Measurements from ENCODE around the gene MYL12A.
"Not testable (repeated sequence)": the region's sequence is repeated elsewhere in the genome, so short reads cannot be mapped to it uniquely, and the experiment has no call there.

MYL12A gene

GRCh38 chr18:3247240-3248061 is at the start of gene MYL12A:
Gene MYL12A, plus strand, starts transcription at chr18:3247801. Its CDS starts 5,447 bp downstream, at chr18:3253248.
- DNase-seq = peak; percentile 98

DNA sequence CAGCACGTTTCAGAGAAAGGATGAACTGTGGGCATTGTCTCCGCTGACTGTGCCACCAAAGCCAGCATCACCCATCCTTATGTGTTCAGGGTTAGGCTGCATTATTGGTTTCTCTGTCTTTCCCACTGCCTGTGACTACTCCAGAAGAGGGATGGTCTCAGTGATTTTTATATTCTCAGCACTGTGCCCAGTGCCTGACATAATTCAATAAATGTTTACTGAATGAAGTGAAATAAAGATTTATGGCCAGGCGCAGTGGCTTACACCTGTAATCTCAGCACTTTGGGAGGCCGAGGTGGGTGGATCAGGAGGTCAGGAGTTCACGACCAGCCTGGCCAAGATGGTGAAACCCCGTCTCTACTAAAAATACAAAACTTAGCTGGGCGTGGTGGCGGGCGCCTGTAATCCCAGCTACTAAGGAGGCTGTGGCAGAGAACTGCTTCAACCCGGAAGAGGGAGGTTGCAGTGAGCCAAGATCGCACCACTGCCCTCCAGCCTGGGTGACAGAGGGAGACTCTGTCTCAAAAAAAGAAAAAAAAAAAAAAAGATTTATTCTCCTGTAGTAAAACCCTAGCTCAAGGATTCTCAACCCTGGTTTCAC is 49.2 kb upstream of the MYL12A start:
- not testable (repeated sequence) for DNase-seq

DNA sequence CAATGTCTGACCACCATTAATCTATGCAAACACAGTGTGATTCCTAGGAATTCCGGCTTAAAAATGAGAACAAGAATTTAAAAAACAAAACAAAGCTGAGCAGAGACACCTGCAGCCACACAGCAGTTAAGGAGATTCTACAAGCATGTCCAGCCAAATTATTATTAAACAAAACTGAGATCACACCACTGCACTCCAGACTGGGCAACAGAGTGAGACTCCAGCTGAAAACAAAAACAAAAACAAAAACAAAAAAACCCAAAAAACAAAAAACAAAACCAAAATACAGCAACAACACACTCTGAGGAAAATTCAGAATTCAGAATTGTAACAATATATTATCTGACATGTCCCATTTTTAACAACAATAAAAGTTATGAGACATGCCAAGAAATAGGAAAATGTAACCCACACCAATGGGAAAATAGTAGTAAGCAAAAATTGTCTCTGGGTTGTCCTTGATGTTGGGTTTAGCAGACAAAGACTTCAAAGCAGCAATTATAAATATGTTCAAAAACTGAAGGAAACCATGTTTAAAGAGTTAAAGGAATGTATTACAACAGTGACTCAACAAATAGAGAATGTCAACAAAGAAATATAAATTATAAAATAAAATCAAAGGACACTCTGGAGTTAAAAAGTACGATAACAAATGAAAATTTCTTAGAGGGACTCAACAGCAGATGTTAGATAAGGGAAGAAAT is 47.5 kb upstream of the MYL12A start:
- DNase-seq = no peak

GRCh38 chr18:3205239-3205638 is 42.4 kb upstream of the MYL12A start:
- DNase-seq = no peak

- no peak for DNase-seq
Observed at GRCh38 chr18:3207565-3207964, 40.0 kb upstream of the MYL12A start.

DNA sequence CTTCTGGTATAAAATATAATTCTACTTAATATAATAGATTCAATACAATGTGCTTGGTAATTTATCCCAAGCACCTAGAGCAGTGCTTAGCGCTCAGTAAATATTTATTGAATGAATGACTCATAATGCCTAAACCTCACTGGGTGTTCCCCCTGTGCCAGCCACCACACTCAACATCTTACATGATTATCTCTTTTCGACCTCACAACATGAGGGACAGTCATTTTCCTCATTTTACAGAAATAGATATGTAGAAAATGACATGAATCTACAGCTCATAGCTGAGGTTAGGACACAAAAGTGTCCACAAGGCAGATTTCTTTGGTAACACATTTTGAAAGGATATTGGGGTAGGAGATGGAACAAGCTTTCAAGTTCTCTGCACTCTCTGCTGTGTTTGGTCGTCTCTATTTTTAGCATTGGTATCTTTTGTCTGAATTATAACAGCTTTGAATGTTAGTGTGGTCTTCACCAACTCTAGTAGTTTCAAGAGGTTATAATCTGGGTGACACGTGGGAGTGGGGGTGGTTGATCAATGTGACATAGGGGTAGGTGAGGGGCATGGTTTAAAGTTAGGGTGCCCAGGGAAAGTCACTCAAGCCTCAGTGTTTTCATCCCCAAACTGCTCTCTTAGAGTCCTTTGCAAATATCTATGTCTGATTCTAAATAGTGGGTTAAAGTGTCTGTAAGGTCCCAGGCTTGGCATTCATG is 37.6 kb upstream of the MYL12A start:
- DNase-seq = no peak

DNA sequence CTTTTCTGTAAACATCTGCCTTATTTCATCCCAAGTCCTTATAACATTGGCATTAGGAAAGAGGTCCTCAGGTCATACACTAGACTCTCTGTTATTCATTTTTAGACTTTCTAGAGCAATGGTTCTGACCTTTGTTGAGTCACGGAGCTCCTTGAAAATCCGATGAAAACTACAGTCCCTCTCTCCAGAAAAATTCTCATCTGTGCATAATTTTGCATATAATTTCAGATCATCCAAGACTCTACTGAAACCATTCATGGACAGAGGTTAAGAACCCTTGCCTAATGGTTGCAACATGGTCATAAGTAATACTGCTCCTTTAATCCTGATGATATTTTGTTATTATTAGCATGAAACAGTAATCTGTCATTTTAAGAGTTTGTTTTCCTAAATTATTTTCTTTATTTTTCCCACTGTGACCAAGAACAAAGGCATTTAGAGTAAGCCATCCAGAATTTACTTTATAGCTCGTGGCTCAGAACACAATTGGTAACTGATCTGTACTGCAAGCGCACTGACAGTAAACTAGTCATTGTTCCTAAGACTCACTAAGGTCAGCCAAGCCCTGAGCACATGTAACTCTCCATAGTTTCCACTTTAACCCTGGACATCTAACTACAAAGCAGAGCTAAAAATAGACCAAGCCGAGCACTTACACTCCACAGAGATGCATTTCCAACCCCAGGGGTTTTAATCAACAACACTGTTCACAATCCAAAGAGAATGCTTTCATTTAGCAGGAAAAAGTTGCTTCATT is 36.2 kb upstream of the MYL12A start:
- DNase-seq = no peak

- DNase-seq = no peak
Observed at GRCh38 chr18:3212657-3213056, 34.9 kb upstream of the MYL12A start.

DNA sequence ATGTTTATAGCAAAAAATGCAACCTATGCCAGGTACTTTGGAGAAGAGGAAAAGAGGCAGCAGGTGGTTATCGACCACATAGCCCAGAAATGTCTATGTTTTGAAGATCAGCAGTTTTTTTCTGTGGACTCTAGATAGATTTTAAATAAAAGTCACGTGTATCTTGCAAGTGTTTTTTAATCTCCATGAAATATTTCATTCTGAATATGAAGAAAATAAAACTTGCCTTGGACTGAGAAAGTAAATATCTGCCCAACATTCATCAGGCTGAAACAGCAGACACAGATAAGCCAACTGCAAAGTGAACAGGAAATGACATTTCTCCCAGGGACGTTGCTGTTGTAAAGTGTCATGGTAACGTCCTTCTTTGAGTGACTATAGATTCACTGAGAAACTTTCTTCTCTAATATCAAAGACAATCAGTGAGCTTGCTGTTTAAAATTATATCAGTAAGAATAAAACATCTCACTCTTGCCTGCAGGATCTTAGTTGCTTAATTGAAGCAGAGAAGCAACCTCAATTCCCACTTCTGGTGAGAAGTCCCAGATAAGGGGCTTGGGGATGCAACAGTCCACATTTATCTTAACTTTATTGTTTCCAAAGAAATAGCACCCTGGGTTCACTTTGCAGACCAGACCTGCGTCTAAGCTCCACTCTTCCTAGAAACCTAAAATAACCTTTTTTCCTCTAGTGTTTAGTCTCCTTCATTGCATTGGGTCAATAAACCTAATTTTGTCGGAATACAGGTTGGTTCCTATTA is 34.1 kb upstream of the MYL12A start:
- DNase-seq = no peak

DNA sequence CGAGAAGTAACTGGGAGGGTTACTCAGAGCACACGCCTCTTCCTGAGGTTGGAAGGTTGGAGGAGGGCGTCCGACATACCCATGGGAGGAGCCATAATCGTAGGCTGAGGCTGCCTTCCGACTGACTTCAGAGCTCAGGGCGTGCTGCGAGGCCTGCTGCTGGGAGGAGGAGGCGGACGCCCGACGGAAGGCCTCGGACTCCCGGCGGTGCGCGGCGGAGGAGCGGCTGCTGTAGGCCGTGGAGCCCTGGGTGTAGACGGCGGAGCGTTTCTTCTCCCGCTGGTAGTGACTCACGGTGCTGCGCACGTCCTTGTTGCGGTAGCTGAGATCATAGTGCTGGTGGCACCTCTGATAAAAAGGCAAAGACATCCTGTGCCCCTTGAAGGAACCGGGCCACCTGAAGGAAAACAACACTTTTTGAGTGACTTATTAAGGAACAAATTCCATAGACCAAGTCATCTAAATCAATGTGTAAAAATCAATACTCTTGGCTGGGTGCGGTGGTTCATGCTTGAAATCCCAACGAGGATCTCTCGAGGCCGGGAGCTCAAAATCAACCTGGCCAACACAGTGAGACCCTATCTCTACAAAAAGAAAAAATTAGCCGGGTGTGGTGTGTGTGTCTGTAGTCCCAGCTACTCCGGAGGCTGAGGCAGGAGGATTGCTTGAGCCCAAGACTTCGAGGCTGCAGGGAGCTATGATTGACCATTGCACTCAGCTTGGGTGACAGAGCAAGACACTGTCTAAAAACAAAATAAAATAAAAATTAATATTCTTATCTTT is 32.6 kb upstream of the MYL12A start:
- no peak for DNase-seq

GRCh38 chr18:3216987-3217386 is 30.6 kb upstream of the MYL12A start:
- DNase-seq = no peak

DNA sequence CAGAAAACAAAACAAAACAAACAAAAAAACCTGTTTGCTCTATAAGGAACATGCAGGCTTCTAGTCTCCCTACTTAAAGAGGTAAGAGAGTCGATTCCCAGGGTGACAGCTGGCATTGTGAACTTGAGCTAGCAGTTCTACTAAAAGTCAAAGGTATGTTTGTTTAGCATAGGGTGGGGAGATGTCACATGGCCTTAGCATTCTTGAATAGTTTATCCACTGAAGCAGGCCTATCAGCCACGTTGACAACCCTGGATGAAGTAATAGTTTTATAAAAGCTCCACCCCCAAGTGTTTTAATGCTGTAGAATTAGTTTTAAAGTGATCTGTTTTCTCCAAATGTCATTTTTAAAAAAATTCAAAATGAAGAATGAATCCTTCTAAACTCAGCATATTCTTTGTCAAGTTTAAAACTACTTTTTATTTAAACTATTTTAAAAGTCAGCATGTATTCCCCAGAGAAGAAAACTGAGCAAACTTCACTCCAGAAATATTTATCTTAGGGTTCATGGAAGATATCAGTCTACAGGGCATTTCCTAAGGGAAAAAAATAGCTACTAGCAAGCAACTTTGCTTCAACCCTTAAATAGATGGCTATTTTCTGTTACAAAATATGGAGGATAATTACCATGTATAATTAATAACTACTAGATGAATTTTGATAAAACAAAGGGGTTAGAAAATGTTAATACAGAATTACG is 29.5 kb upstream of the MYL12A start:
- peak; percentile 24 for DNase-seq

- no peak for DNase-seq
Observed at GRCh38 chr18:3218819-3219218, 28.8 kb upstream of the MYL12A start.

- DNase-seq = no peak
Observed at GRCh38 chr18:3219241-3219630, 28.4 kb upstream of the MYL12A start.

DNA sequence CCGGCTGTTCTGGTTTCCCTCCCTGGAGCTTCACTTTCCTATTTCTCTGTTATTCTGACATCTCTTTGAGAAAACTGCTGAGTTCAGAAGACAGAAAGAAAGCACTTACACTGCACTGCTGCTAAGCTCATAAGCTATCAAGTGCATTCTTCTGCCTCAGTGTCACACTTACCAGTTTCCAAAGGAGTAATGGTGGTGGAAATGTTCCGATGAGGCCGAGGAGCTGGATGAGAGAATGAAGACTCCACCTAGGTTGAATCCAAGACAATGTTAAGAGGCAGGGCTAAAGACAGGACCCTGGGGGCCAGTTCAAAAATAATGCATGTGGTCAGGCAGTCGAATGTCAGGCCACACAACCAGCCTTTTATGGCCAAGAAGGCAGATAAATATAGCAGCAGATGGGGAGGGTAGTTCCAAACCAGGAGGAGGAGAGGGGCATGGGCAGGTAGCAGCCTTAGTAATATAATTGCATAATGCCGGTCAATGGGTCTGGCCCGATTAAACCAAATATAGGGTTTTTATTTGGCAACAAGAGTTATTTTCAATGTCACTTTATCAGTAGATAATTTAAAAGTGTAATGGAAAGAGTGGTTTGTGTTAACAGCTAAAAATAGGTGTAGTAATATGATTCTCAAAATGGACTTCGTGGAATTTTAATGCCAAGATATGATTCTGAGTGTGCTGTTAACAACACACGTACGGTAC is 27.8 kb upstream of the MYL12A start, which contains the start of gene MYOM1:
TSS of gene MYOM1 (minus strand) at position 338 of the 705 bp plus-strand sequence. CDS start 4,745 bp downstream, outside the sequence.
- DNase-seq = no peak

- DNase-seq = not testable (repeated sequence)
Observed at GRCh38 chr18:3220868-3221267, 26.7 kb upstream of the MYL12A start.

- no peak for DNase-seq
Observed at GRCh38 chr18:3221496-3221895, 26.1 kb upstream of the MYL12A start.

DNA sequence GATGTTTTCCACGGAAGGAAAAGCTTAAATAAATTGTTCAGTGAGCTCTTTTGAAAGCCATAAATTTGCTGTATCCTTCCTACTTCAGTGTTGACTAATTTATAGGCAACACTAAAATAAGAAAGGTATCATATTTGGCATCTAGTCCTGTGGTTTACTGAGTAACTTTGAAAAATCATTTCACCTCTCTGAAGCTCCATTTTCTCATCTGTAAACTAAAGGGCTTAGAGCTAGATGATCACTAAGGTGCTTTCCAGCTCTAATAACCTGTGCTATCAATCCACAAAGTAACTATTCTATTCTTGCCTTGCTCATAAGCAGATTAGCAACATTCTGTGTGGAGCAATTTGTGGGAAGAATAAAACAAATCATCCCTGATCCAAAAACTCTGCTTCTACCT is 24.2 kb upstream of the MYL12A start:
- no peak for DNase-seq

- DNase-seq = no peak
Observed at GRCh38 chr18:3224223-3224622, 23.4 kb upstream of the MYL12A start.

Data from fibroblast of upper back skin (primary cell).